Stimulated activated naive CD8-positive, alpha-beta T cell treated with anti-CD3 and anti-CD28 coated beads, Interleukin-15, amount 100 ng/mL, for 72 hours (primary cell): ENCODE data around the gene CAPN9.

ENCODE experiments used
- ATAC-seq: fragments of 150-1000 bp; cut with Tn5 transposase; 2 replicates; pipeline ENCODE4 v1.10.0; 2021; ENCODE audit warnings: mild to moderate bottlenecking, moderate library complexity
- DNase-seq, 2 donors: peaks; one replicate each; pipeline ENCODE4 v3.0.0; 2021 to 2022
- H3K27ac Mint-ChIP-seq, 2 donors: one replicate each; pipeline ENCODE4 v1.8.0; 2022; ENCODE audit warnings: mild to moderate bottlenecking in 2 of 2, mixed read lengths in 2 of 2, moderate library complexity in 2 of 2
- H3K27me3 Mint-ChIP-seq: one replicate; pipeline ENCODE4 v1.8.0; 2022; ENCODE audit warnings: mixed read lengths
- H3K4me1 Mint-ChIP-seq: one replicate; pipeline ENCODE4 v1.8.0; 2022; ENCODE audit warnings: mild to moderate bottlenecking, mixed read lengths
- H3K4me3 Mint-ChIP-seq, 2 donors: one replicate each; pipeline ENCODE4 v1.8.0; 2022; ENCODE audit warnings: mild to moderate bottlenecking in 2 of 2, mixed read lengths in 2 of 2, moderate library complexity in 1 of 2
- H3K9me3 Mint-ChIP-seq, 2 donors: one replicate each; pipeline ENCODE4 v1.8.0; 2022; ENCODE audit warnings: mixed read lengths in 2 of 2

CAPN9 gene

GRCh38 chr1:230824919-230825721 lies 77.9 kb downstream of the CAPN9 start:
- peaks cover 13% of the 10 kb centered on the region for H3K27me3 Mint-ChIP-seq

GRCh38 chr1:230825761-230826160 lies 78.6 kb downstream of the CAPN9 start:
- Mint-ChIP-seq H3K9me3 (peaks cover 2 to 4% of the 10 kb centered on the region in 2 donors), H3K4me3 (no peak overlapping the region), H3K4me1 (no peaks in the 10 kb centered on the region), H3K27me3 (peaks cover 13% of the 10 kb centered on the region), H3K27ac (no peak overlapping the region)
- DNase-seq, result no peak
- ATAC-seq, result no peak

More at GRCh38 chr1:230824919-230825721, 77.9 kb downstream of the CAPN9 start:
- no peak for DNase-seq
- Mint-ChIP-seq H3K9me3 (no peaks in the 10 kb centered on the region), H3K4me1 (no peaks in the 10 kb centered on the region), H3K27ac (no peak overlapping the region), H3K4me3 (no peak overlapping the region)
- no peak for ATAC-seq

- H3K27me3 Mint-ChIP-seq, result peaks cover 13% of the 10 kb centered on the region
- H3K9me3 Mint-ChIP-seq, result peaks cover 5 to 9% of the 10 kb centered on the region in 2 donors
These were observed 79.1 kb downstream of the CAPN9 start for GRCh38 chr1:230826166-230826875.

GRCh38 chr1:230827081-230827681 lies 80.0 kb downstream of the CAPN9 start:
- ATAC-seq (no peak), DNase-seq (no peak)
- no peak overlapping the region for H3K27ac Mint-ChIP-seq
- no peaks in the 10 kb centered on the region for H3K4me1 Mint-ChIP-seq
- H3K27me3 Mint-ChIP-seq, result peaks cover 13% of the 10 kb centered on the region
- no peak overlapping the region for H3K4me3 Mint-ChIP-seq
- peaks cover 11 to 16% of the 10 kb centered on the region in 2 donors for H3K9me3 Mint-ChIP-seq

More at GRCh38 chr1:230826166-230826875, 79.1 kb downstream of the CAPN9 start:
- ATAC-seq (no peak), DNase-seq (no peak)
- Mint-ChIP-seq H3K4me3 (no peak overlapping the region), H3K4me1 (no peaks in the 10 kb centered on the region), H3K27ac (no peak overlapping the region)

GRCh38 chr1:230827801-230828200 lies 80.6 kb downstream of the CAPN9 start:
- H3K27me3 Mint-ChIP-seq, result peaks cover 13% of the 10 kb centered on the region
- no peak for ATAC-seq
- peaks cover 13 to 18% of the 10 kb centered on the region in 2 donors for H3K9me3 Mint-ChIP-seq
- H3K4me3 Mint-ChIP-seq, result no peak overlapping the region
- DNase-seq, result no peak
- H3K27ac Mint-ChIP-seq, result no peak overlapping the region
- H3K4me1 Mint-ChIP-seq, result no peaks in the 10 kb centered on the region

- H3K4me1 Mint-ChIP-seq, result no peaks in the 10 kb centered on the region
- H3K27me3 Mint-ChIP-seq, result peaks cover 13% of the 10 kb centered on the region
- ATAC-seq, result no peak
- no peak overlapping the region for H3K4me3 Mint-ChIP-seq
- peaks cover 13 to 18% of the 10 kb centered on the region in 2 donors for H3K9me3 Mint-ChIP-seq
- H3K27ac Mint-ChIP-seq, result no peak overlapping the region
- DNase-seq, result no peak
These were observed 81.2 kb downstream of the CAPN9 start for GRCh38 chr1:230828421-230828820.

GRCh38 chr1:230831771-230832170 lies 84.6 kb downstream of the CAPN9 start:
- Mint-ChIP-seq H3K4me3 (no peak overlapping the region), H3K9me3 (peaks cover 13 to 18% of the 10 kb centered on the region in 2 donors), H3K27me3 (no peaks in the 10 kb centered on the region), H3K4me1 (no peaks in the 10 kb centered on the region), H3K27ac (no peak overlapping the region)
- no peak for ATAC-seq
- DNase-seq, result no peak

GRCh38 chr1:230832476-230832875 lies 85.3 kb downstream of the CAPN9 start:
- no peak overlapping the region for H3K4me3 Mint-ChIP-seq
- H3K9me3 Mint-ChIP-seq, result peaks cover 13 to 18% of the 10 kb centered on the region in 2 donors
- no peak for DNase-seq
- ATAC-seq, result no peak
- H3K4me1 Mint-ChIP-seq, result no peaks in the 10 kb centered on the region
- no peaks in the 10 kb centered on the region for H3K27me3 Mint-ChIP-seq
- no peak overlapping the region for H3K27ac Mint-ChIP-seq

GRCh38 chr1:230833511-230833910 lies 86.3 kb downstream of the CAPN9 start:
- H3K4me3 Mint-ChIP-seq, result no peak overlapping the region
- H3K9me3 Mint-ChIP-seq, result peaks cover 13 to 18% of the 10 kb centered on the region in 2 donors
- no peaks in the 10 kb centered on the region for H3K4me1 Mint-ChIP-seq
- no peaks in the 10 kb centered on the region for H3K27me3 Mint-ChIP-seq
- no peak overlapping the region for H3K27ac Mint-ChIP-seq
- ATAC-seq (no peak), DNase-seq (no peak)

- Mint-ChIP-seq H3K4me1 (no peaks in the 10 kb centered on the region), H3K27me3 (no peaks in the 10 kb centered on the region), H3K27ac (no peak overlapping the region), H3K9me3 (peaks cover 13 to 18% of the 10 kb centered on the region in 2 donors), H3K4me3 (no peak overlapping the region)
- no peak for ATAC-seq
- DNase-seq, result no peak
These were observed 87.1 kb downstream of the CAPN9 start for GRCh38 chr1:230834292-230834691.

- Mint-ChIP-seq H3K9me3 (peaks cover 8 to 9% of the 10 kb centered on the region in 2 donors), H3K27me3 (no peaks in the 10 kb centered on the region), H3K4me1 (no peaks in the 10 kb centered on the region), H3K4me3 (no peak overlapping the region), H3K27ac (no peak overlapping the region)
- no peak for ATAC-seq
- no peak for DNase-seq
These were observed 89.2 kb downstream of the CAPN9 start for GRCh38 chr1:230836347-230836746.

GRCh38 chr1:230836793-230837192 lies 89.6 kb downstream of the CAPN9 start:
- H3K9me3 Mint-ChIP-seq, result peaks cover 6% of the 10 kb centered on the region in 2 donors
- no peaks in the 10 kb centered on the region for H3K27me3 Mint-ChIP-seq
- no peaks in the 10 kb centered on the region for H3K4me1 Mint-ChIP-seq
- no peak overlapping the region for H3K27ac Mint-ChIP-seq
- H3K4me3 Mint-ChIP-seq, result no peak overlapping the region
- ATAC-seq (no peak), DNase-seq (no peak)

- no peak for DNase-seq
- no peak overlapping the region for H3K27ac Mint-ChIP-seq
- no peaks in the 10 kb centered on the region for H3K9me3 Mint-ChIP-seq
- H3K27me3 Mint-ChIP-seq, result no peaks in the 10 kb centered on the region
- H3K4me3 Mint-ChIP-seq, result no peak overlapping the region
- ATAC-seq, result no peak
- no peaks in the 10 kb centered on the region for H3K4me1 Mint-ChIP-seq
These were observed 92.0 kb downstream of the CAPN9 start for GRCh38 chr1:230839173-230839572.

- no peaks in the 10 kb centered on the region for H3K9me3 Mint-ChIP-seq
- H3K27ac Mint-ChIP-seq, result no peak overlapping the region
- no peaks in the 10 kb centered on the region for H3K27me3 Mint-ChIP-seq
- no peak overlapping the region for H3K4me3 Mint-ChIP-seq
- no peaks in the 10 kb centered on the region for H3K4me1 Mint-ChIP-seq
- no peak for DNase-seq
- ATAC-seq, result no peak
These were observed 95.6 kb downstream of the CAPN9 start for GRCh38 chr1:230842801-230843200.

- no peak overlapping the region for H3K4me3 Mint-ChIP-seq
- H3K27me3 Mint-ChIP-seq, result no peaks in the 10 kb centered on the region
- no peak for DNase-seq
- H3K9me3 Mint-ChIP-seq, result no peaks in the 10 kb centered on the region
- H3K4me1 Mint-ChIP-seq, result no peaks in the 10 kb centered on the region
- H3K27ac Mint-ChIP-seq, result no peak overlapping the region
- no peak for ATAC-seq
These were observed 96.5 kb downstream of the CAPN9 start for GRCh38 chr1:230843503-230844309.
